ENCODE results near the gene CD33.
"Not testable (repeated sequence)": the region's sequence is repeated elsewhere in the genome, so short reads cannot be mapped to it uniquely, and the experiment has no call there.

Gene CD33

DNA sequence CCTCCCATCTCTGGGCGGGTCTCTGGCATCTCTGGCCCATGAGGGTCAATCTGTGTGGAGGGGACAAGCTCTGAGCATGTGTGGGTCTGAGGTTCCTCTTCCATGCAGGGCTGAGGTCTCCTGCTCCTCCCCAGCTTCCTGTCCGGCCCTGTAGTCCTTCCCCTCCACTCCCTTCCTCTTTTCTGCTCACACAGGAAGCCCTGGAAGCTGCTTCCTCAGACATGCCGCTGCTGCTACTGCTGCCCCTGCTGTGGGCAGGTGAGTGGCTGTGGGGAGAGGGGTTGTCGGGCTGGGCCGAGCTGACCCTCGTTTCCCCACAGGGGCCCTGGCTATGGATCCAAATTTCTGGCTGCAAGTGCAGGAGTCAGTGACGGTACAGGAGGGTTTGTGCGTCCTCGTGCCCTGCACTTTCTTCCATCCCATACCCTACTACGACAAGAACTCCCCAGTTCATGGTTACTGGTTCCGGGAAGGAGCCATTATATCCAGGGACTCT is at the start of gene CD33:
CD33 (plus strand) TSS at position 183 of the 496 bp plus-strand sequence; CDS start at position 222, 39 bp downstream.
- not testable (repeated sequence) for FAIRE-seq

DNA sequence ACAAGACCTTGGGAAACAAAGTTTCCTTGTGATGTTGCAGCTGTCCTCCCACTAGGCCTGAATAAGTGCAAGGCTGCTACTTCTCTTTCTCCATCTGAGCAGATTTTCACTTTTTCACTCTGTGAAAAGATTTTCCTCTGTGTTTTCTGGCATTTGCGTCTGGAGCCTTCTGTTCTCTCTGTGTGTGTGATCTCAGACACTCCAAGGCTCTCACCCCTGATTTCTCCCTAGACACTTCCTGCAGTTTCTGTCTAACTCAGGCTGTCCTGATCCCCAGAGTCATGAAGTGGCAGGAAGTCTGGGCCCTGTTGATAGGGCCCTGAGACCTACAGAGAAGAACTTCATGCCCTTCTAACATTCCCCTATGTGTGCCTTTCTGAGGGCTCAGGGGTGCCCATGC is 45.6 kb upstream of the CD33 start:
- no peak for FAIRE-seq

More for the DNA sequence above, at the start of gene CD33:
- DNase-seq (ENCODE audit: insufficient read length, low spot score) = not testable (repeated sequence)

DNA sequence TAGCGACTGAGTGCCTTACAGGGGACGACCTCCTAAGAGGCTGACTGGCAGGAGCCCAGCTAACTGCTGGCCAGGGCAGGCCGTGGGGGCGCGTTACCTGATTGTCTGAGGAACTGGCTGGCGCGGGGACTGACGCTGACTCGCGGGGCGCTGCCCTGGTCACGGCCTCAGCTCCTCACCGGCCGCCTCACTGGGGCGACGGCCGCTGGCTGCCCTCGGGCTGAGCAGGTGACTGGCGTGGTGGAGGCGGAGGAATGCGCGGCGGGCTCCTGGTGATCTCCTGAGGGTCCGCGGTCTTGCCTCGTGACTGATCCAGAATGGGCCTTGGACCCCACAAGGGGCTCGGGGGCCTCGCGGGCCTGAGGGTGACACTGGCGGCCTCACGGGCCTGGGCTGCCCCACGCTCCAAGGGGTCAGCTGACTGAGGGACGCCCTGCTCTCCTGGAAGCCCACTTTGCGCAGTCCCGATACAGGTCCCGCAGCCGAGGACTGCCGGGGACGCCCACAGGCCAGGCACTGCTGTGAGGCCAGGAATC is 43.4 kb upstream of the CD33 start:
- FAIRE-seq (no peak), DNase-seq (ENCODE audit: insufficient read length, low spot score) (no peak)

More for the DNA sequence above, 45.6 kb upstream of the CD33 start:
- DNase-seq (ENCODE audit: insufficient read length, low spot score) = no peak

DNA sequence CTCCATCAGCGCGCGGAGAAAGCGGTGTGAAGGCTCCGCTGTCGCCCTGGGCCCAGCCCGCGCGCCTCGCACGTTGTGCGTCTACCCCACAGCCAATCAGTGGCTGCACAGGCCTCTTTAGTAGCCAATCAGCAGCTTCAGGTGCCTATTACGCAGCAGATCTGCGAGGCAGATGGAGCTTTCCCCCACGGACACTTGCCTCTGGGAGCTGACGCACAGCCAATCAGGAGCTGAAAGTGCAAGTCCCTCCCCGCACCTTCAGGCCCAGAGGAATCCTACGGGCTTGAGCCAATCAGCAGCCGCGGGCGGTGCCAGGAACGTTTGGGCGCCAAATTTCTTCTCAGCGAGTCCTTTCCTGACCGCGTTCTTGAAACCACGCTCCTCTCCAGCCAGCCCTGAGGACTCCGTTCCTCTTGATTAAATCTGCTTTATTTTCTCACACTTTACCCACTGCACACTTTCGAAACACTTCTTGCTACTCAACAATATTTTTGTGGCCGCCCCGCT is 42.9 kb upstream of the CD33 start:
- no peak for DNase-seq (ENCODE audit: insufficient read length, low spot score)
- no peak for FAIRE-seq

DNA sequence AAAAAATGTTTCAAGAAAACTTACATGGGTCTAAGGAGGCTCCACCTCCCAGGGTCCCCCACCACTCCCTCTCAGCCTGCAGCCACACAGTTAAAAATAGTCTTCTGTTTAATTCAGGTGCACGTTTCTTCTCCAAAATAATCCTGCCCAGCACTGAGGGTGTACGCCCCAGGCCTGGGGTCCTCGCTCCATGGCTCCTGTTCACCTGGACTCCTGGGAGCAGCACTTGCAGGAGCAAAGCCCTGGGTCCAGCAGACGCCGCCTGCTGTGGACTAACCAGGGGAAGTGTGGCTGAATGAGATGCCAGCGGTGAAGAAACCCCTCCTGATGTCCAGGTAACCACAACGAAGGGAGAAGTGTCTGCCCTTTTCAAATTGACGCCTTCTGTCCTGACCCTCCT is 41.3 kb upstream of the CD33 start:
- DNase-seq (ENCODE audit: insufficient read length, low spot score) (no peak), FAIRE-seq (no peak)

DNA sequence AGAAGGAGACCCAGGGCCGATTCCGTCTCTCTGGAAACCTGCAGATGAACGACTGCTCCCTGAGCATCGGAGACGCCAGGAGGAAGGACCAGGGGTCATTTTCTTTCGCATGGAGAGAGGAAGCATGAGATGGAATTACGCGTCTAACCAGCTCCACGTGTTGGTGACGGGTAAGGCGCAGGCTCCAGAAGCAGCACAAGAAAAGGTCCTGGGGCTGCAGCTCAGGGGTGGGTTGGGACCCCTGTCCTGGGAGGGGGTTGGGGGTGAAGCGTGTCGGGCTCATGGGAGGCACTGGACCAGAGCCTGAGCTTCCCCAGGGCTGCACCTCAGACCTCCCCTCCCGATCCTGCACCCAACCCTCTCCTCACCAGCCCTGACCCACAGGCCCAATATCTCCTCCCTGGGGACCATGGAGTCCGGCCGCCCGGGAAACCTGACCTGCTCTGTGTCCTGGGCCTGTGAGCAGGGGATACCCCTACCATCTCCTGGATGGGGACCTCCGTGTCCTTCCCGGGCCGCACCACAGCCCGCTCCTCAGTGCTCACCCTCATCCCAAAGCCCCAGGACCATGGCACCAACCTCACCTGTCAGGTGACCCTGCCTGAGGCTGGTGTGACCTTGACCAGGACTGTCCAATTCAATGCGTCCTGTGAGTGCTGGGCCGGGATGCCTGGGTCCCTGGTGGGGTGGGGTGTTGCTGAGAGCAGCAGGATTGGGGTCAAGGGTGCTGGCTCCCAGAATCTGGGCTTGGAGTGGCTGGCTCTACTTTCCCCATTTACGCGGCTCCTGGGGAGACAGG is 39.6 kb upstream of the CD33 start:
- DNase-seq (ENCODE audit: insufficient read length, low spot score) = no peak
- FAIRE-seq = no peak

DNA sequence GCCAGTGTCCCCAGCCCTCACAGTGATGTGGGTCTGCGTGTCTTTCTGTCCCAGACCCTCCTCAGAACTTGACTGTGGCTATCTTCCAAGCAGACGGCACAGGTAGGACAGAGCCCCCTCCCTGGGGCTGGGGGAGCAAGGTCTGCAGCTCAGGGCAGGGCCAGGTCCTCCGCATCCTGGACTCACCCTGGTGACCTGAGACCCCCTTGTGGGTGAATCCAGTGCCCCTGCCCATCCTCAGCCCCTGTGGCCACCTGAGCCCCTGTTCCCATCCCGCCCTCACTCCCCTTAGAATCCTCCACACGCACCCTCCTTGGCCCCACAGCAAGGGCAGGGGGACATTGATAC is 39.0 kb upstream of the CD33 start:
- FAIRE-seq (no peak), DNase-seq (ENCODE audit: insufficient read length, low spot score) (no peak)

DNA sequence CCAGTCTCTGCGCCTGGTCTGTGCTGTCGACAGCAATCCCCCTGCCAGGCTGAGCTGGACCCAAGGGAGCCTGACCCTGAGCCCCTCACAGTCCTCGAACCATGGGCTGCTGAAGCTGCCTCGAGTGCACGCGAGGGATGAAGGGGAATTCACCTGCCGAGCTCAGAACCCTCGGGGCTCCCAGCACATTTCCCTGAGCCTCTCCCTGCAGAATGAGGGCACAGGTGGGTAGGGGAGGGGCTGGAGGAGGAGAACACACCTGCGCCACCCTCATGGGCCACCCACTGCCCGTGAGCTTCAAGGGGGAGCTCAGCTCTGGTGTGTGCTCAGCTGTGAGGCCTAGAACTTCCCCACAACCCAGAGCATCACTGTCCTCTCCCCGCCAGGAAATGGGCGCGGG is 38.6 kb upstream of the CD33 start:
- FAIRE-seq (no peak), DNase-seq (ENCODE audit: insufficient read length, low spot score) (no peak)

DNA sequence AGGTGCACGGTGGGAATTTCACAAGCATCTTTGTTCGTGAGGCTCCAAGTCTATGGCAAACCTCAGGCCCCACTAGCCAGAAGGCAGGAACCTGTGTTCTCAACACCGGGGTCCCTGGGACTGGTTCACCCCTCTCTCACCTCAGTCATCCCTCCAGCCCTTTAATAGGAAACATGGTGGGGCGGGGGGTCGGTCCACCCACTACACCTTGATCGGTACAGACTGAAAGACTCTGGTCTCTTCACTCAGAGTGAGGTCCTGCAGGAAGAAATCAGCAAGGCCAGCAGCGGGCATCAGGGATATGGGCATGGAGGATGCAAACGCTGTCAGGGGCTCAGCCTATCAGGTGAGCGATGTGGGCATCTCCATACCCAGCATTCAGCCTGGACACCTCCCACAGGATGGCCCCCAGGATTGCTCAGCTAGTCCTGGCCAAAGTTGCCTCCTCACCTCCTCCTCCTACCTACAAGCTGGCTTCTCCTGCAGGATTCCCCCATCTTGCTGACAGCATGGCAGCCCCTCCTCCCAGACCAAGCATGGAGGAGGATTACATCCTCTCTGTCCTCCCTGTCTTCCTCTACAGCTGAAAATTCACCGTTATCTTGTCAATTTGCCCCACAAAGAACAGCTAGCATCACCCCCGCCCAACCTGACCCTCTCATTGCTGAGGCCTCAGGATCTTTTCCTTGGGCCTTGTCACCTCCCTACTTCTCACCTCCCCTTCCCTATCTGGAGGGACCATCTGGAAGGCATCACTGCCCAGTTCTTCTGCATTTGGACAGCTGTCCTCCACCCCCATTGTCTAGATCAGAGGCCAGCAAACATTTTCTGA is 37.3 kb upstream of the CD33 start:
- DNase-seq (ENCODE audit: insufficient read length, low spot score) (no peak), FAIRE-seq (no peak)

DNA sequence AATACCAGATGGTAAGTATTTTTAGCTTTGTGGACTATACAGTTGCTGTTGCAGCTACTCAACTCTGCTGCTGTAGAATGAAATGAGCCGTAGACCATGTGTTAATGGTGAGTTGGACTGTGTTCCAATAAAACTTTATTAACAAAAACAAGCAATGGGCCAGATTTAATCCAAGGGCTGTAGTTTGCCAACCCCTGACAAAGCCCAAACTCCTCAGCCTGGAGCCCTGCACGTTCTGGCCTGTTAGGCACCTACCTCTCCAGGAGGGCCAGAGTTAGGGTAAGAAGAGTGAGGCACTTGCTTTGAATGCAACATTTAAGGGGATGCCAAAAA is 36.7 kb upstream of the CD33 start:
- no peak for DNase-seq (ENCODE audit: insufficient read length, low spot score)
- no peak for FAIRE-seq

DNA sequence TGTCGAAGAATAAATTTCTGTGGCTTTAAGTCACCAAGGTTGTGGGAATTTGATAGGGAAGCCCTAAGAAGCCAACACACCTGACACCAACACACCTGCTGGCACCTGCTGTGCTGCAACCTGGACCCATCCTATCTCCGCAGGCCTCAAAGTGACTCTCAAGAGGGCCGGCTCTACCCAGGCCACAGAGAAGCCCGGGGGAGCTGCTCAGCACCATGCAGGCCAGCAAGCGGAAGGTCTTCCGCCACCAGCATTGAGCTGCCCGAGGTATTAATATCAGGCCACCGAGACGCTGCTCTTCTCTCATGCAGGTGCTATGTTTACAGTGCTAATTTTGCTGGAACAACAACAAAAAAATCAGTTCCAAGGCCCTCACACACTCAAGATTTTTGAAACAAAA is 32.2 kb upstream of the CD33 start:
- FAIRE-seq (no peak), DNase-seq (ENCODE audit: insufficient read length, low spot score) (no peak)

DNA sequence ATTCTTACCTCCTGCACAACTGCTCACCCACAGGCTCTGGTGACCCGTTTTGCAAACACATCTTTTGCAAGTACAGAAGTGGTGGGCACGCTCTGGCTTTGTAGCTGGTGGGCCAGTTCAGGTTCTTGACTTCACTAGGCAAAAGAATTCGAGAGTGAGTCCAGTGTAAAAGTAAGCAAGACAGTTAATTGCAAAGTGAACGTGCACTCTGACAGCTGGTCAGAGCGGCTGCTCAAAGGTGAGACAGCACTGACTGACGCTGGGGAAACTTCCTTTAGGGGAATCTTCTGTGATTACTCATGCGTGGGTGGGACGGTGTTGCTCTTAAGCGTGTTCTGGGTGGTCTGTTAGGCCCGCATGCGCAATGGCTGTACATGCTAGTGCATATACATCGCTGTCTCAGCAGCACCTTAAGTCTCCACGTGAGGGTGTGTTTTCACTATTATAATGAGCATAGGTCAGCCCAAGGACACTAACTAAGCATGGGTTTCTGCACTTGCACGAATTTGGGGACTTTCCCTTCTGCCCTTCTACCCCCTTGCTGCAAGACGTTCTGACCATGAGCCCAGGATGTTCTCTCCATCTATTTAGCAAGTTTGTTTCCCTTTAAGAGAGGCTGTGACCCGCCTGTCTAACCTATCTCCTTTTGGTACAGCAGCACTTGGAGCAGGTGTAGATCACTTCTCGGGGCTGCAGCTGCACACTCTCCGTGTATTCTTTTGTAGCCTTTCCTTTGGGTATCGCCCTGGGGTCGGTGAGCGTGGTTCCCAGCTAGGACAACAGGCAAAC is 30.2 kb upstream of the CD33 start:
- FAIRE-seq = no peak
- no peak for DNase-seq (ENCODE audit: insufficient read length, low spot score)

DNA sequence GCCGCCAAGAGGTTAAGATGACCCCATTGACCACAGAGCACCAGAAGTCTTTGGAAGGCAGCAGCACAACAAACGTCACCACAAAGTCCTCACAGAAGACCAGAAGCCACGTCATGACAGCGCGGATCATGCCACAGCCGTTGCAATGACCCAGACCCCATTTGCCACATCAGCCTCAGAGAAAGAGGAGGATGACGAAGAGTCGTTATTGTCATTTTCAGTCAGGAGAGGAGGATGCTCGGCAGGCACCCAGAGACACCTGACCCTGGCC is 29.6 kb upstream of the CD33 start:
- DNase-seq (ENCODE audit: insufficient read length, low spot score) = no peak
- no peak for FAIRE-seq

DNA sequence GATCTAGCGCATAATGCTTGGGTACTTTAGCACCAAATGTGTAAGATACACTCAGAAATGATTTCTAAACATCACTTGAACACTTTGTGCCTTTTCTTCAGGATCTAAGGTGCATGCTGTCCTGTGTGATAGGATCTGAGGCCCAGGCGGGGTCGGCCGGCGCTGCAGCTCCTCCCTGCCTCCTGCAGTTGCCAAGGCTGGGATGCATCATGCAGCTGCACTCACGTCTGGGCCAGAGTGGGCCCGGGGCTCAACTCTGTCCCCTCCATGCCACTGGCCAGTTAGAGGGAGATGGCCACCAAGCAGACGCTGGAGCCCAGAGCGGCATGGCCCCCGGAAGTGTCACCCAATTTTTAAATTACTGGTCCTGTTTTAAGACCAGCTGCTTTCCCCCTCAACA is 29.3 kb upstream of the CD33 start:
- FAIRE-seq = no peak

DNA sequence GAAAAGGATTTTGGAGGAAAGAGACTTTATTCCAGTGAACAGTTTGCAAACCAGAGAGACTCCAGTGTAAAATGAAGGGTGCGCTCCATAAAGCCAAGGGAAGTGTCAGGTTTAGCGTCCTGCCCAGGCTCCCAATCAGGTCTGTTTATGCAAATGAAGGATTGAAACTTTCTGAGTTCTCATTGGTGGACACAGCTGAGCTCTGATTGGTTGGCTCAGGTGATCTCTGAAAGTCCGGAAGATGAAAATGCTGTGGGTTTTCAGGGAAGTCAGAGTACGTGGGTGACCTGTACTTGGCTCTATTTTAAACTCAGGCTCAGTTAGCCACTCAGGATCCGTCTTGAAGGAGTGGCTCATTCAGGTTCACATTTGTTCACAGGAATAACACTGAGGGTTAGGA is 28.7 kb upstream of the CD33 start:
- FAIRE-seq (no peak), DNase-seq (ENCODE audit: insufficient read length, low spot score) (no peak)

More for the DNA sequence above, 29.3 kb upstream of the CD33 start:
- DNase-seq (ENCODE audit: insufficient read length, low spot score) = no peak

DNA sequence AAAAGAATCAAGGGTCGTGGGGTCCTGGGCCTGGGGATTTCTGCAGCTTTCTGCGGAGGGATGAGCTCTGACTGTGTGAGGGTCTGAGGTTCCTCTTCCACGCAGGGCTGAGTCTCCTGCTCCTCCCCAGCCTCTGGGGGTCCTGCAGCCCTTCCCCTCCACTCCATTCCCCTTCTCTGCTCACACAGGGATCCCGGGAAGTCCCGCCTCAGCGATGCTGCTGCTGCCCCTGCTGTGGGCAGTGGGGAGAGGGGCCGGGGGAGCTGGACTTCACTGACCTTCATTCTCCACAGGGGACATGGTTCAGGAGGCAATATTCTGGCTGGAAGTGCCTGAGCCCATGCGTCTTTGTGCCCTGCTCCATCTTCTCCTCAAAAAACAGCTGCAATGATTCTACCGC is 26.2 kb upstream of the CD33 start:
- DNase-seq (ENCODE audit: insufficient read length, low spot score) (no peak), FAIRE-seq (no peak)

DNA sequence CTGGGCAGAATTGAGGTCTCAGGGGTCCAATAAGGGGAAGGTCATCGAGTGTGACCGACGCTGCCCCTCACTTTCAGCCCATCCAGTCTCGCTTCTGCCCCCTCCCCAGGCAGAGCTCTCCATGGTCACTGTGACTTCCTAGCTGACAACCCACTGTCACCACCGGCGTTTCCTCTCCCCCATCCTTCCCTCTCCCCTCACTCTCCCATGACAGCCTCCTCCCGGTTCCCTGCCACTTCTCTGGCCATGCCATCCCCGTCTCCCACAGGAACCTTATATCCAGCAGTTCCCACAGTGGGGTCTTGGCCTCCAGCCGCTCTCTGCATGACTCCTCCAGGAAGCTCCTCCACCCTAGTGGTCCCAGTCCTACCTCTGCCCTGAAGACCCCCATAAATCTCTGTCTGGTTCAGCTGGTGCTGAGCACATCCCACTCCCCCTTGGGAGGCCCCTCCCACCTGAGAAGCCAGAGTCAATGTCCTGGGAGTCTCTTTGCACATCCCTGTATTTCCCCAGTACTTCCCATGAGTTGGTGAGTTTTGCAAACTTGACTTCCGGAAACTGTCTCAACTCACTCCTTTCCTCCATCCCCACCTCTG is 24.7 kb upstream of the CD33 start:
- DNase-seq (ENCODE audit: insufficient read length, low spot score) = no peak
- FAIRE-seq = no peak

DNA sequence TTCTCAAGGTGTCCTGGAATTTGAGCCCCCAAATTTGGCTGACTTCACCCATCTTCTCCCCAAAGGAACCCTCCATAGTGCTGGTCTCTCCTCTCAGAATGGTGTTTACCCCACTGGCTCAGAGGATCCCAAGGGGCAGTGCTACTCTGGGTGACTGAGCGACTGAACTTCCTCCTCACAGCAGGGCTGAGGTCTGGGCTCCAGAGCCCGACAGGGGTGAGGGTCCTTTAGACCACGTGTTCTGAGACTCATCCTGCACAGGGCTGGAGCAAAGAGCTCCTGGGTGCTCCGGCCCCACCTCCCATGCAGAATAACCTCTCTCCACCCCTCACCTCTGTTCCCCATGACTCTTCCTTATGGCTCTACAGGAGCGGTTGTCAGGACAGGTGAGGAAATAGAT is 23.2 kb upstream of the CD33 start:
- DNase-seq (ENCODE audit: insufficient read length, low spot score) = no peak
- FAIRE-seq = no peak

DNA sequence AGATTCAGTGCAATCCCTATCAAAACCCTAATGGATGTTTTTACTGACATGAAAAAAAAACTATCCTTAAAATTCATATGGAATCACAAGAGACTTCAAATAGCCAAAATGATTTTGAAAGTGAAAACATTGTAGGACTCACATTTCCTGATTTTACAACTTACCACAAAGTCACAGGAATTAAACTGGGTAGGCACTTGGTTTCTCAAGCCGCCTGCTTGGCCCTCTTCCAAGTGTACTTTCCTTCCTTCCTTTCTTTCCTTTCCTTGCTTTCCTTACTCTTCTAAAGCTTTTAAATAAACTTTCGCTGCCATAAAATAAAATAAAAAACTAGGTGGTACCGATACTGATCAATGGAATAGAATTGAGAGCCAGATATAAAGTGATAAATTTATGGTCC is 21.0 kb upstream of the CD33 start:
- FAIRE-seq = no peak
- DNase-seq (ENCODE audit: insufficient read length, low spot score) = no peak

DNA sequence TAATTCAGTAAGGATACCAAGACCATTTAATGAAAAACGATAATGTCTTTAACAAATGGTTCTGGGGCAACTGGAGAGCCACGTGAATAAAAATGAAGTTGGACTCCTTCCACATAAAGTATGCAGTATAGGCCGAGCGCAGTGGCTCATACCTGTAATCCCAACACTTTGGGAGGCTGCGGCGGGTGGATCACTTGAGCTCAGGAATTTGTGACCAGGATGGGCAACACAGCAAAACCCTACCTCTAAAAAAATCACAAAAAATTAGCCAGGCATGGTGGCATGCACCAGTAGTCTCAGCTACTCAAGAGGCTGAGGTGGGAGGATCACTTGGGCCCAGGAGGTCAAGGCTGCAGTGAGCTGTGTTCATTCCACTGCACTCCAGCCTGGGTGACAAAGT is 20.6 kb upstream of the CD33 start:
- DNase-seq (ENCODE audit: insufficient read length, low spot score) (no peak), FAIRE-seq (no peak)

DNA sequence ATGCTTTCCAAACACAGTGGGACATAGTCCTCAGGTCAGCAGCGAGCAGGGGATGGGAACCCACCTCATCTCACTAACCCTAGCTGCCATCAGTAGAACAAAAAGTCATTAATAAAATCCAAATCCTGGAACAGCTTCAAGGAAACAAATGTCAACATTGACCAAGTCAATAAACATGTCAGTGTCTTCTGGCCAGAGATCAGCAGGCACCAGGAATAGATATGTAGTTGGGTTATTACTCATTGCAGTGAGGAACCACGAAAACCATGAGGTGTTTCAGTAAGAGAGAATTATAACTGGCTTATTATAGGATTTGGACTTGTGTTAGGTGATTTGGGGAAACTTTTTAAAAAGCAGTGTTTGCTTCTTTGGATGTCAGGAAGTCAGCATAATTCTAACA is 17.1 kb upstream of the CD33 start:
- DNase-seq (ENCODE audit: insufficient read length, low spot score) = no peak
- FAIRE-seq = no peak
